ENCODE measurements around the gene MICB. TPM values are rescaled to one million over a fixed set of nuclear protein-coding genes. Genes with fewer than 3 reads are reported as not detected.

The MICB gene
- total and polyA plus RNA-seq, 7 experiments from 2014 or later, result 3.4 to 49.5 (median 12.6) TPM

DNA sequence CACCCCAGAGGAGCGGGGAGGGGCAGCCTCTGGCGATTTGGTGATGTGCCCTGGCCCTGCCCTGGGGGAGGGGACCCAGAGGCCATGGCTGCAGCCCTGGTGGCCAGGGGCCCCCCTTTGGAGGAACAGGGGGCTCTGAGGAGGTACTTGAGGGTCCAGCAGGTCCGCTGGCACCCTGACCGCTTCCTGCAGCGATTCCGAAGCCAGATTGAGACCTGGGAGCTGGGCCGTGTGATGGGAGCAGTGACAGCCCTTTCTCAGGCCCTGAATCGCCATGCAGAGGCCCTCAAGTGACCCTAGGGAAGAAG is 60.3 kb downstream of the MICB start:
- Histone ChIP-seq H3K4me3 (ENCODE audit: low read length) (peak overlapping the region; percentile 48), H3K27me3 (ENCODE audit: control insufficient read depth in 2 of 2, insufficient read depth in 2 of 2, low read length in 2 of 2) (no peaks in the 10 kb centered on the region)
- intact Hi-C loops (cut with micrococcal nuclease), result loop anchor here (2.0 kb wide), 2 partner anchors 17 to 23 kb away; partner anchors contain the start of gene TNF (in 1 of the 2)

DNA sequence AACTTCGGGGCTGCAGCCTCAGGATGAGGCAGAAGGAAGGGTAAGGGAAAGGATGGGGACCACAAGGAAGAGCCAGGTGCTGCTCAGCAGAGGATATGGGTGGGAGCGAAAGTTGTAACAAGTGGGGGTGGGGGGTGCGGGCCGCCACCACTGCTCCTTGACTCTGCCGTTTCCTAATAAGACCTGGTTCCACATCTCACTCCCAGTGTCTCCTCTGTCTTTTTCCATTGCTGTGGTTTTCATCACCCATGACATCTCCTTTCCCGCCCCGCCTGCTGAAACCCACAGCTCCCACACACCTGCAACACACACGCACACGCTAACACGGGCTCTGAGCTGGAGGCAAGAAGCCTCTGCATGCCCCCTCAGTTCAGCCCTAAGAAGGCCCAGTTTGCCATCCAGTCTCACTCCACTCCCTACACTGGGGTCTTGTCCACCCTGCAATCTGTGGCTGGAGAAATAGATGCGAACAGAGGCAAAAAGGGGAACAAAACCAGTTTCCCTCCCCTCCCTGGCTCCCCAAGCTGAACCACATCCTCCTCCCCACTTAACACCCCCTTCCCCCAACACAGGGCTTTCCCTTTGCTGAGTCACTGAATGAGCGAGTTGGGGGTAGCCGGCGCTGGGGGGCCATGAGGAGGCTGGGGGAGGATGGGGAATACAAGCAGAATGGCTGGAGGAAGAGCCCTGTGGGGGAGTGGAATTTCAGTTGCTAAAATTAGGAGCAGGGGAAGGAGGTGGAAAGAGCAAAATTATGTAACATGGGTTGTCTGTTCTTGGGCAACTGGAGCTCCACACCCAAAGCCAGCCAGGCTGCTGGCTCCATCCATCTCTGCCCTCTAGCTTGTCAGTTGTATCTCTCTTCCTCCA is 60.9 kb downstream of the MICB start:
- ATAC-seq (peak; percentile 78), DNase-seq (peak in 8 of 9 donors; percentile 51 to 75 (median 56))
- peaks cover 10 to 46% (median 15%) of the 10 kb centered on the region in 5 donors for H3K36me3 Mint-ChIP-seq
- ChIA-PET CTCF (interaction anchor here (0.6 to 6.5 kb wide), 10 partner anchors 9 to 272 kb away, joined by 3 to 57 read pairs (median 4); partner anchors contain the start of genes ATP6V1G2, LTB and NFKBIL1), POLR2A (interaction anchor here (0.6 to 53.8 kb wide), 8 partner anchors 8 to 1295 kb away, joined by 3 to 3078 read pairs (median 3); partner anchors contain the start of genes AIF1, DDX39B, LST1 and LTA)
- peaks cover 0 to 3% (median 0%) of the 10 kb centered on the region in 3 experiments for H3K36me3 ChIP-seq (ENCODE audit: control insufficient read depth in 2 of 3, insufficient read depth in 3 of 3, low read length in 3 of 3)
- H3K4me1 ChIP-seq (ENCODE audit: control insufficient read depth in 2 of 2, insufficient read depth in 2 of 2, low read length in 2 of 2), result peaks cover 42 to 60% of the 10 kb centered on the region in 2 donors
- intact Hi-C loops (cut with micrococcal nuclease), result loop anchor here (1.0 to 2.0 kb wide), 4 partner anchors 9 to 22 kb away; partner anchors contain the start of genes LTA (in 1 of the 2) and TNF (in 1 of the 2)
- H3K9me3 ChIP-seq (ENCODE audit: control insufficient read depth in 2 of 3, low read length in 3 of 3), result no peaks in the 10 kb centered on the region
- H3K4me3 ChIP-seq (ENCODE audit: low read length), result peak overlapping the region; percentile 48
- H3K27ac Mint-ChIP-seq, result peak overlapping the region; percentile 84 to 92 (median 88)
- peak overlapping the region; percentile 66 to 87 (median 82) for H3K4me3 Mint-ChIP-seq
- H3K27ac ChIP-seq (ENCODE audit: low read depth, low read length), result peak overlapping the region; percentile 57
- no peaks in the 10 kb centered on the region for H3K27me3 ChIP-seq (ENCODE audit: control insufficient read depth in 2 of 2, insufficient read depth in 2 of 2, low read length in 2 of 2)
- H3K4me1 Mint-ChIP-seq, result peaks cover 46 to 74% (median 61%) of the 10 kb centered on the region in 7 donors
- peaks cover 0 to 20% (median 0%) of the 10 kb centered on the region in 5 donors for H3K27me3 Mint-ChIP-seq
- H3K9me3 Mint-ChIP-seq, result no peaks in the 10 kb centered on the region

More for the DNA sequence above, 60.3 kb downstream of the MICB start:
- ATAC-seq (no peak), DNase-seq (no peak)
- peaks cover 42 to 70% (median 58%) of the 10 kb centered on the region in 7 donors for H3K4me1 Mint-ChIP-seq
- ChIA-PET POLR2A (interaction anchor here (0.6 to 53.8 kb wide), 5 partner anchors 9 to 1295 kb away, joined by 3 to 3078 read pairs (median 4); partner anchors contain the start of genes AIF1, DDX39B, LST1 and LTA), CTCF (interaction anchor here (0.7 to 6.5 kb wide), 4 partner anchors 13 to 39 kb away, joined by 3 to 57 read pairs (median 8); partner anchors contain the start of gene LTB)
- Histone ChIP-seq H3K4me1 (ENCODE audit: control insufficient read depth in 2 of 2, insufficient read depth in 2 of 2, low read length in 2 of 2) (peaks cover 42 to 60% of the 10 kb centered on the region in 2 donors), H3K9me3 (ENCODE audit: control insufficient read depth in 2 of 3, low read length in 3 of 3) (no peaks in the 10 kb centered on the region), H3K27ac (ENCODE audit: low read depth, low read length) (peak overlapping the region; percentile 57), H3K36me3 (ENCODE audit: control insufficient read depth in 2 of 3, insufficient read depth in 3 of 3, low read length in 3 of 3) (no peaks in the 10 kb centered on the region)
- peak overlapping the region in 7 of 10 donors; percentile 66 to 87 (median 82) for H3K4me3 Mint-ChIP-seq
- H3K27me3 Mint-ChIP-seq, result peaks cover 0 to 16% (median 0%) of the 10 kb centered on the region in 5 donors
- H3K9me3 Mint-ChIP-seq, result no peaks in the 10 kb centered on the region
- peak overlapping the region in 8 of 9 donors; percentile 84 to 91 (median 88) for H3K27ac Mint-ChIP-seq
- H3K36me3 Mint-ChIP-seq, result peaks cover 8 to 44% (median 11%) of the 10 kb centered on the region in 5 donors

DNA sequence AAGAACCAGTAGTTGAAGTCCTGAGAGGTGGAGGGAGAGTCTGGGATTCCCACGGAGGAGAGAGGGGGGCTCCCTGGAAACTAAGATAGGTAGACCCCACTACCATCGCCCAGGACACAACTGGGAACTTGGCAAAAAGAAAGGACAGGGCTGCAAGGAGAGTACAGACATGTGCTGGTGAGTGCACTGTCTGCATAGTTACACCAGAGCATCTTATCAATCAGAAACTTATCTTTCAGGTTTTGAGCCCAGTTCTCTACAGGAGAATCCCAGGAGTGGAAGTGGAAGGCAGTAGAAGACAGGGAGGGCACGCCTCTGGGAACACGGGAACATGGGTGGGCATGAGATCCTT is 61.6 kb downstream of the MICB start:
- Histone ChIP-seq H3K27me3 (ENCODE audit: control insufficient read depth in 2 of 2, insufficient read depth in 2 of 2, low read length in 2 of 2) (no peaks in the 10 kb centered on the region), H3K4me1 (ENCODE audit: control insufficient read depth in 2 of 2, insufficient read depth in 2 of 2, low read length in 2 of 2) (peaks cover 42 to 60% of the 10 kb centered on the region in 2 donors), H3K36me3 (ENCODE audit: control insufficient read depth in 2 of 3, insufficient read depth in 3 of 3, low read length in 3 of 3) (peaks cover 0 to 5% (median 0%) of the 10 kb centered on the region in 3 experiments), H3K4me3 (ENCODE audit: low read length) (peak overlapping the region; percentile 48), H3K27ac (ENCODE audit: low read depth, low read length) (peak overlapping the region; percentile 57), H3K9me3 (ENCODE audit: control insufficient read depth in 2 of 3, low read length in 3 of 3) (no peaks in the 10 kb centered on the region)
- Mint-ChIP-seq H3K9me3 (no peaks in the 10 kb centered on the region), H3K36me3 (peaks cover 12 to 46% (median 17%) of the 10 kb centered on the region in 5 donors), H3K27ac (peak overlapping the region; percentile 84 to 92 (median 89)), H3K27me3 (peaks cover 0 to 22% (median 0%) of the 10 kb centered on the region in 5 donors), H3K4me1 (peaks cover 50 to 76% (median 62%) of the 10 kb centered on the region in 7 donors), H3K4me3 (peak overlapping the region; percentile 66 to 87 (median 82))
- intact Hi-C loops (cut with micrococcal nuclease), result loop anchor here (1.0 to 2.0 kb wide), 4 partner anchors 9 to 21 kb away; partner anchors contain the start of genes LTA (in 1 of the 2) and TNF (in 1 of the 2)
- ChIA-PET POLR2A (interaction anchor here (0.8 to 53.8 kb wide), 4 partner anchors 9 to 36 kb away, joined by 3 to 3078 read pairs (median 10); partner anchors contain the start of genes AIF1, DDX39B, LST1 and LTA), CTCF (interaction anchor here (0.8 to 6.5 kb wide), 8 partner anchors 8 to 271 kb away, joined by 3 to 57 read pairs (median 4); partner anchors contain the start of genes ATP6V1G2, LTB and NFKBIL1)
- ATAC-seq, result peak; percentile 1
- DNase-seq, result no peak

- H3K27ac ChIP-seq (ENCODE audit: low read depth, low read length), result peak overlapping the region; percentile 57
- intact Hi-C loops (cut with micrococcal nuclease), result loop anchor here (1.0 to 2.0 kb wide), 4 partner anchors 8 to 21 kb away; partner anchors contain the start of genes LTA (in 1 of the 2) and TNF (in 1 of the 2)
- ATAC-seq, result peak; percentile 79
- Mint-ChIP-seq H3K27ac (peak overlapping the region; percentile 84 to 92 (median 89)), H3K9me3 (no peaks in the 10 kb centered on the region), H3K36me3 (peaks cover 12 to 47% (median 18%) of the 10 kb centered on the region in 5 donors), H3K27me3 (peaks cover 0 to 27% (median 0%) of the 10 kb centered on the region in 5 donors), H3K4me1 (peaks cover 55 to 78% (median 65%) of the 10 kb centered on the region in 7 donors), H3K4me3 (peak overlapping the region; percentile 66 to 87 (median 82))
- H3K4me3 ChIP-seq (ENCODE audit: low read length), result peak overlapping the region; percentile 48
- POLR2A ChIA-PET, result interaction anchor here (1.4 to 53.8 kb wide), 3 partner anchors 8 to 36 kb away, joined by 6 to 3078 read pairs (median 16); partner anchors contain the start of genes AIF1, DDX39B, LST1 and LTA
- no peaks in the 10 kb centered on the region for H3K27me3 ChIP-seq (ENCODE audit: control insufficient read depth in 2 of 2, insufficient read depth in 2 of 2, low read length in 2 of 2)
- peaks cover 0 to 10% (median 0%) of the 10 kb centered on the region in 3 experiments for H3K36me3 ChIP-seq (ENCODE audit: control insufficient read depth in 2 of 3, insufficient read depth in 3 of 3, low read length in 3 of 3)
- no peaks in the 10 kb centered on the region for H3K9me3 ChIP-seq (ENCODE audit: control insufficient read depth in 2 of 3, low read length in 3 of 3)
- H3K4me1 ChIP-seq (ENCODE audit: control insufficient read depth in 2 of 2, insufficient read depth in 2 of 2, low read length in 2 of 2), result peaks cover 42 to 60% of the 10 kb centered on the region in 2 donors
- CTCF ChIA-PET, result interaction anchor here (0.8 to 6.5 kb wide), 7 partner anchors 8 to 37 kb away, joined by 3 to 57 read pairs (median 5); partner anchors contain the start of genes ATP6V1G2, LTB and NFKBIL1
- DNase-seq, result peak in 1 of 9 donors; percentile 34
Measured at GRCh38 chr6:31559958-31560696, 62.2 kb downstream of the MICB start.

DNA sequence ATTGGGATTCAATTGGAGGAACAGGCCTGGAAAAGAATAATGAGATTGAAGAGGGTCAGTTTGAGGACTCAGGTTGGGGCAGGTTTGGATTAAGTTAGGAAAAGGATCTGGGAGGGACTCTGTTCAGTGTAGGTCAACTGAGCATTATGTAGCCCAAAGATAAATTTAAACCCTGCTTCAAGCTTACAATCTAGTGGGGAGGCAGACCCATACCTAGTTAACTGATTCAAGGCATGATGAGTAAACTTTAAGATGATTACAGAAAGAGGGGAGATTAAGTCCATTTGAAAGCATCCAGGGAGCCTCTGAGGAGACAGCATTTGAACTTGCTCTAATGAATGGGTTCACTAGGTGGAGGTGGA is 62.7 kb downstream of the MICB start:
- no peak overlapping the region for H3K4me3 ChIP-seq (ENCODE audit: low read length)
- peaks cover 0 to 15% (median 0%) of the 10 kb centered on the region in 3 experiments for H3K36me3 ChIP-seq (ENCODE audit: control insufficient read depth in 2 of 3, insufficient read depth in 3 of 3, low read length in 3 of 3)
- CTCF ChIA-PET, result interaction anchor here (2.4 to 6.5 kb wide), 2 partner anchors 20 to 37 kb away, joined by 14 to 57 read pairs; partner anchors contain the start of gene LTB
- DNase-seq (no peak), ATAC-seq (no peak)
- peaks cover 42 to 60% of the 10 kb centered on the region in 2 donors for H3K4me1 ChIP-seq (ENCODE audit: control insufficient read depth in 2 of 2, insufficient read depth in 2 of 2, low read length in 2 of 2)
- peak overlapping the region; percentile 3 for H3K27ac ChIP-seq (ENCODE audit: low read depth, low read length)
- Mint-ChIP-seq H3K27ac (peak overlapping the region; percentile 5 to 90 (median 88)), H3K4me3 (peak overlapping the region in 8 of 10 donors; percentile 66 to 87 (median 82)), H3K27me3 (peaks cover 0 to 33% (median 0%) of the 10 kb centered on the region in 5 donors), H3K9me3 (no peaks in the 10 kb centered on the region), H3K4me1 (peaks cover 60 to 84% (median 69%) of the 10 kb centered on the region in 7 donors), H3K36me3 (peaks cover 12 to 51% (median 18%) of the 10 kb centered on the region in 5 donors)
- POLR2A ChIA-PET, result interaction anchor here (1.4 to 53.8 kb wide), 3 partner anchors 9 to 35 kb away, joined by 6 to 3078 read pairs (median 16); partner anchors contain the start of genes AIF1, DDX39B, LST1 and LTA
- intact Hi-C loops (cut with micrococcal nuclease), result no loop called here
- H3K27me3 ChIP-seq (ENCODE audit: control insufficient read depth in 2 of 2, insufficient read depth in 2 of 2, low read length in 2 of 2), result no peaks in the 10 kb centered on the region
- H3K9me3 ChIP-seq (ENCODE audit: control insufficient read depth in 2 of 3, low read length in 3 of 3), result no peaks in the 10 kb centered on the region
